ENCODE data around the gene MSH4.

The MSH4 gene

DNA sequence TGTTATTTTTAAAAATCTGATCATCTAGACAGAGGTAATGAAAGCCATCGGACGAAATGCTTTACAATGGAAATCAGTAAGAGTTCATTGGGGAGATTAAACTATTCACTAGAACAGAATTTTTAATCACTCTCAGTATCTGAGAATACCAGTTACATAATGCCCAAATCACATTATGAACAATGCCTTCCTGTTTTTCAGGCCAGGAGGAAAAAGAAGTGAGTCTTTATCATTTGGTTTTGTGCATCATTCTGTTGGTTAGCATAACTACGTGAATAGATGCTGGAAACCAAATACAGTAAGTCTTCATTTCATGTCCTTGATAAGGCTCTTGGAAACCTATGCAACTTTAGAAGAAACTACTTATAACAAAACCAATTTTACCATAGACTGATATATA, 153.5 kb downstream of the MSH4 start:
- no peak for DNase-seq

DNA sequence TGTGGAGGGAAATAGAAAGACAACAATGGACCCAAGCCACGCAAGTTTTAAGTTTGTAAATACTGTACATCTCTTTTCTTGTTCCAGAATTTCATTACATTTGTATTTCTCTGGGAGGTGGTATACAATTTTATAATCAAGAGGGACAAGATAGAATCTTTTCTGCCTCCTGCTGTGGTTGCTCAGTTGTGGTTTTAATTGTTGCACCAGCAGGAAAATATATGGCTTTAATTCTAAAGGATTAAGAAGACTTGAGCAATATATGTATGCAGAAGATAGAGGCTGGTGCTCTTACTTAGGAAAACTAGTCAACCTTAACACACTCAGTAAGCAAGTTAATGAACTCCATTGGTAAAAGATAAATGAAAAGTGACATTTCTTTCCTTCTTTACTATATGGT, 155.3 kb downstream of the MSH4 start:
- no peak for DNase-seq

DNA sequence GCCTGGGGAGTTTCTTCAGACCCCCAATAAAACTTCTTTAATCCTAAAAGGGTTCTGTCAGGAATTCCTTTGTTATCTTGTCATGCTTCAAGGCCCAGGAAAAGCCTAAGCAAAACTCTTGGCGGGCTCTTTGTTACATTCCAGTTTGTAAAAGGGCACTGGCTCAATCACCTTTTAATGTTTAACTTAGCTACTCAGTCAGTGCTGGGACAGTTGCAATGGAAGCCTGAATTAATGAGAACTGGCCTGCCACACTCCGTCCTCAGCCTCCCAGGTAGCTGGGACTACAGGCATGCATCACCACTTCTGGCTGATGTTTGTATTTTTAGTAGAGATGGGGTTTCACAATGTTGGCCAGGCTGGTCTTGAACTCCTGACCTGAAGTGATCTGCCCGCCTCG, 156.8 kb downstream of the MSH4 start:
- no peak for DNase-seq

DNA sequence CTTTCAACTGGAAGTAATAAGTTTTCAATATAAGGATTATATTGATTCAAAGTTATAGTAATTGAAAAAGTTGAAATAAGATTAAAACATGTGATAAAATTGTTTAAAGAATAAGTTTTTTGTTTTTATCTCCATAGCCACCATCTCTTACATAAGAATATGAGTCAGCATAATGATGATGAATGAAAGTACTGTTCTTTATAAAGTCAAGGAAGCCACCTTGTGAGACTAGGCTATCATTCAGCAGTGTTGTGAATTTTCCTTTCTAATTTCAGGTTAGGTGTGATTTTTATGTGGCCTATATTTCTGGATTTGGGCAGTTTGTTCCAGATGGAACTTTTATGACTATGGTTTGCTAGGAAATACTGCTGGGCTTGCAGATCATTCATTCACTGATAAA, 157.9 kb downstream of the MSH4 start:
- DNase-seq, result no peak
